ENCODE data around the gene CCDC171. TPM values are rescaled to one million over a fixed set of nuclear protein-coding genes. Genes with fewer than 3 reads are reported as not detected.

CCDC171 gene
- total RNA-seq (1 to 10 TPM; 1.7 to 3.7 (median 2.7) TPM), polyA plus RNA-seq (1 to 10 TPM; 1.5 to 2.9 TPM)

- intact Hi-C loops (cut with DNase I): no loop called here
- ATAC-seq (peak; percentile 94 to 98 (median 97)), DNase-seq (peak; percentile 93 to 98 (median 95)), FAIRE-seq (no peak)
- TF ChIP-seq CTCF (IDR thresholded peaks at IDR 0.05): no peak
- Histone ChIP-seq H3K27me3 (no peaks in the 10 kb centered on the region), H3K27ac (peak within 1 kb of the TSS; percentile 50 to 83 (median 81)), H3K36me3 (no peaks in the 10 kb centered on the region), H3K4me3 (peak within 1 kb of the TSS; percentile 47 to 89 (median 70)), H3K4me1 (peaks cover 0 to 6% (median 0%) of the 10 kb centered on the region in 3 donors), H3K9me3 (no peaks in the 10 kb centered on the region)
- 0% methylated on average over 63 to 65 of the region's 65 CpGs for WGBS, 2 donors
Observed at GRCh38 chr9:15552636-15553527, at the start of gene CCDC171. Gene CCDC171, plus strand, starts transcription at chr9:15553043. Its CDS starts 11,046 bp downstream, at chr9:15564089.

- Histone ChIP-seq H3K9me3 (no peaks in the 10 kb centered on the region), H3K27ac (no peak overlapping the region), H3K4me1 (peaks cover 0 to 5% (median 0%) of the 10 kb centered on the region in 3 donors), H3K4me3 (no peak overlapping the region), H3K27me3 (no peaks in the 10 kb centered on the region), H3K36me3 (no peaks in the 10 kb centered on the region)
- WGBS, 2 donors: 93 to 94% methylated on average over 3 of the region's 3 CpGs
- FAIRE-seq (no peak), DNase-seq (no peak), ATAC-seq (no peak)
- intact Hi-C loops (cut with DNase I): no loop called here
- no peak for TF ChIP-seq CTCF (IDR thresholded peaks at IDR 0.05)
Observed at GRCh38 chr9:15505921-15506320, 46.9 kb upstream of the CCDC171 start.

- TF ChIP-seq CTCF (IDR thresholded peaks at IDR 0.05): no peak
- H3K27me3 ChIP-seq: no peaks in the 10 kb centered on the region
- H3K9me3 ChIP-seq: no peaks in the 10 kb centered on the region
- 1 to 3% methylated on average over 50 to 76 of the region's 76 CpGs for WGBS, 2 donors
- FAIRE-seq (no peak), ATAC-seq (peak; percentile 75 to 83 (median 78)), DNase-seq (peak in 5 of 6 donors; percentile 23 to 79 (median 47))
- H3K4me3 ChIP-seq: peak overlapping the region; percentile 91 to 98 (median 94)
- no peaks in the 10 kb centered on the region for H3K36me3 ChIP-seq
- intact Hi-C loops (cut with DNase I): no loop called here
- H3K4me1 ChIP-seq: peaks cover 0 to 5% (median 0%) of the 10 kb centered on the region in 3 donors
- peak overlapping the region; percentile 77 to 95 (median 88) for H3K27ac ChIP-seq
Observed at GRCh38 chr9:15509931-15510788, 42.7 kb upstream of the CCDC171 start.

GRCh38 chr9:15510789-15511575, 41.9 kb upstream of the CCDC171 start, which contains the start of gene PSIP1:
Gene PSIP1, minus strand, starts transcription at chr9:15510970. Its CDS starts 782 bp downstream, at chr9:15510188.
- DNase-seq (peak; percentile 66 to 87 (median 74)), FAIRE-seq (no peak), ATAC-seq (peak; percentile 93 to 96 (median 94))
- no peak for TF ChIP-seq CTCF (IDR thresholded peaks at IDR 0.05)
- no peaks in the 10 kb centered on the region for H3K9me3 ChIP-seq
- 0% methylated on average over 55 to 72 of the region's 72 CpGs for WGBS, 2 donors
- H3K27ac ChIP-seq: peak within 1 kb of the TSS; percentile 77 to 95 (median 88)
- intact Hi-C loops (cut with DNase I): no loop called here
- no peaks in the 10 kb centered on the region for H3K27me3 ChIP-seq
- peak within 1 kb of the TSS; percentile 91 to 98 (median 94) for H3K4me3 ChIP-seq
- H3K4me1 ChIP-seq: peaks cover 0 to 5% (median 0%) of the 10 kb centered on the region in 3 donors
- H3K36me3 ChIP-seq: no peaks in the 10 kb centered on the region
